GM12878 (cell line): ENCODE data around the gene ZNF239. TPM values are rescaled to one million over a fixed set of nuclear protein-coding genes. Genes with fewer than 3 reads are reported as not detected.

Experiments used
- ATAC-seq: fragments of 200-7000 bp; cut with Tn5 transposase; 3 replicates; pipeline ENCODE4 v1.9.1; 2020; ENCODE audit warnings: mild to moderate bottlenecking, moderate library complexity
- BruUV-seq: library from RNA; stranded (reverse); fragments of 400-500 nt; replicated peaks from 2 replicates; lab custom pipeline; 2021; lab: Mats Ljungman, UMichigan
- CTCF ChIA-PET: fragments of 300-600 bp; sonication (Branson Sonifier 250); formaldehyde crosslinking; extraction: SDS; loops from one replicate; lab custom pipeline; 2021; ENCODE audit warnings: inconsistent platforms; lab: Yijun Ruan, JAX
- POLR2A ChIA-PET: fragments of 350-600 bp; formaldehyde crosslinking; extraction: SDS; loops from one replicate; lab custom pipeline; 2021; ENCODE audit warnings: inconsistent platforms; lab: Charles Lee
- RAD21 ChIA-PET: fragments of 300-600 bp; sonication (Branson Sonifier 250); formaldehyde crosslinking; loops from one replicate; lab custom pipeline; 2023; ENCODE audit warnings: antibody characterized with exemption; ENCODE audit not compliant: unreplicated experiment; lab: Charles Lee
- SMC1A ChIA-PET: fragments of 300-600 bp; sonication (Branson Sonifier 250); formaldehyde crosslinking; loops from one replicate; lab custom pipeline; 2023; ENCODE audit not compliant: unreplicated experiment, uncharacterized antibody; lab: Charles Lee
- DNase-seq: peaks from one replicate; pipeline ENCODE4 v3.0.0-alpha.2; 2011; ENCODE audit warnings: low read depth, low spot score
- FAIRE-seq: peaks from 3 replicates; lab custom pipeline; 2011; peaks lifted over from hg19 to GRCh38; lab: Jason Lieb, UNC
- H2AFZ ChIP-seq: 2 replicates; pipeline ENCODE4 v1.6.0; 2011; ENCODE audit warnings: low read depth, low read length, control low read depth; ENCODE audit not compliant: control insufficient read depth
- H3K27ac ChIP-seq: 2 replicates; pipeline ENCODE4 v1.5.1; 2011; ENCODE audit warnings: control low read depth; ENCODE audit not compliant: control insufficient read depth, insufficient read depth
- H3K27me3 ChIP-seq, 2 experiments: replicated peaks in 1 of 2; 2 replicates each; pipeline versions ENCODE4 v1.6.0 to v1.6.1; 2011; ENCODE audit warnings: low read length in 1 of 2; ENCODE audit not compliant: control insufficient read depth in 2 of 2, insufficient read depth in 2 of 2
- H3K36me3 ChIP-seq, 2 experiments: 2 replicates each; pipeline ENCODE4 v1.5.1; 2011; ENCODE audit warnings: low read length in 1 of 2; ENCODE audit not compliant: control insufficient read depth in 2 of 2, insufficient read depth in 2 of 2
- H3K4me1 ChIP-seq: 2 replicates; pipeline ENCODE4 v1.6.1; 2011; ENCODE audit warnings: mild to moderate bottlenecking, low read length, moderate library complexity, mixed read lengths; ENCODE audit not compliant: control insufficient read depth, insufficient read depth
- H3K4me2 ChIP-seq: 2 replicates; pipeline ENCODE4 v1.6.0; 2011; ENCODE audit warnings: control low read depth; ENCODE audit not compliant: control insufficient read depth, insufficient read depth
- H3K4me3 ChIP-seq: fragments of 200-600 bp; sonication (generic); 2 replicates; pipeline ENCODE4 v1.5.1; 2016
- H3K79me2 ChIP-seq: 2 replicates; pipeline ENCODE4 v1.6.0; 2011; ENCODE audit warnings: low read length; ENCODE audit not compliant: control insufficient read depth, insufficient read depth
- H3K9ac ChIP-seq: 2 replicates; pipeline ENCODE4 v1.8.0; 2011; ENCODE audit warnings: low read length, control low read depth, mixed read lengths; ENCODE audit not compliant: control insufficient read depth, insufficient read depth
- H3K9me3 ChIP-seq: replicated peaks from 3 replicates; pipeline ENCODE4 v1.5.1; 2011; ENCODE audit warnings: mild to moderate bottlenecking, low read length; ENCODE audit not compliant: control insufficient read depth, insufficient read depth
- H4K20me1 ChIP-seq: 2 replicates; pipeline ENCODE4 v1.6.0; 2011; ENCODE audit not compliant: control insufficient read depth, insufficient read depth
- BCL11A ChIP-seq: IDR thresholded peaks from 2 replicates; pipeline ENCODE4 v1.6.1; 2011; ENCODE audit warnings: low read depth, low read length
- CBX5 ChIP-seq: sonication (generic); IDR thresholded peaks from 2 replicates; pipeline ENCODE4 v1.6.1; 2016; ENCODE audit warnings: low read depth, moderate library complexity, mild to moderate bottlenecking, inconsistent platforms
- MYC ChIP-seq: IDR thresholded peaks from 2 replicates; pipeline ENCODE4 v1.6.1; 2011; ENCODE audit warnings: mild to moderate bottlenecking, low read length, moderate library complexity, inconsistent platforms; ENCODE audit not compliant: insufficient read depth, insufficient replicate concordance, insufficient read length, severe bottlenecking
- ZNF217 ChIP-seq: fragments of 450-650 bp; IDR thresholded peaks from 2 replicates; pipeline ENCODE4 v1.6.1; 2017; ENCODE audit warnings: antibody characterized with exemption, mild to moderate bottlenecking
- ZNF274 ChIP-seq: IDR thresholded peaks from one replicate; pipeline ENCODE4 v1.8.0; 2011; ENCODE audit not compliant: insufficient read length, insufficient read depth
- ZZZ3 ChIP-seq: IDR thresholded peaks from 2 replicates; pipeline ENCODE4 v1.6.1; 2011; ENCODE audit warnings: low read depth; ENCODE audit not compliant: control insufficient read depth, insufficient read length
- WGBS: methylation state at CpG from one replicate; pipeline ENCODE4 v1.1.6; 2016; ENCODE audit warnings: low lambda C conversion rate; ENCODE audit not compliant: insufficient replicate concordance, insufficient coverage; ENCODE audit errors: missing lambda C conversion rate; 5-methylcytosine and 5-hydroxymethylcytosine counted together
- in situ Hi-C: fragments of 300-500 bp; cut with MboI; formaldehyde crosslinking; loops from 9 replicates; pipeline ENCODE4 v1.14.3; 2018; ENCODE audit warnings: mixed read lengths
- intact Hi-C: fragments of 100-400 bp; cut with micrococcal nuclease; formaldehyde crosslinking; loops from one replicate; pipeline ENCODE4 v1.14.2; 2022; ENCODE audit not compliant: unreplicated experiment
- polyA plus RNA-seq, 11 experiments: library from polyadenylated mRNA; depleted of rRNA in 4 of 11; unstranded in 6 of 11; stranded (reverse) in 5 of 11; fragments of >200 nt; fragmentation: Nextera tagmentation in 4 of 11; fragmentation: Illumina TruSeq in 1 of 11; extraction: Ambion mirVana in 4 of 11; extraction: Trizol in 1 of 11; gene quantifications; 1 replicate in 1 of 11; 2 replicates in 10 of 11; pipeline versions ENCODE4 v1.2.1 to v1.2.3, GENCODE V29; 2011 to 2016; ENCODE audit warnings: inconsistent platforms in 2 of 11, missing spikeins in 2 of 11, low read depth in 1 of 11
- total RNA-seq, 4 experiments: library from RNA; depleted of rRNA in 3 of 4; stranded (reverse); fragments of >200 nt in 3 of 4; fragmentation: Illumina TruSeq in 1 of 4; extraction: Trizol in 1 of 4; gene quantifications; 2 replicates each; pipeline versions ENCODE4 v1.2.1 to v1.2.3, GENCODE V29; 2013 to 2021
- TF ChIP-seq, protein P1 (sequence below): fragments of 450-650 bp; IDR thresholded peaks from 2 replicates; pipeline ENCODE4 v1.6.1; 2016; ENCODE audit warnings: mild to moderate bottlenecking, moderate library complexity, borderline replicate concordance

The ZNF239 gene
- total and polyA plus RNA-seq, 10 of the 15 experiments (the other 5 are each of a cell fraction or from before 2014, with no cell fraction given): 0.12 to 0.75 (median 0.43) TPM

DNA sequence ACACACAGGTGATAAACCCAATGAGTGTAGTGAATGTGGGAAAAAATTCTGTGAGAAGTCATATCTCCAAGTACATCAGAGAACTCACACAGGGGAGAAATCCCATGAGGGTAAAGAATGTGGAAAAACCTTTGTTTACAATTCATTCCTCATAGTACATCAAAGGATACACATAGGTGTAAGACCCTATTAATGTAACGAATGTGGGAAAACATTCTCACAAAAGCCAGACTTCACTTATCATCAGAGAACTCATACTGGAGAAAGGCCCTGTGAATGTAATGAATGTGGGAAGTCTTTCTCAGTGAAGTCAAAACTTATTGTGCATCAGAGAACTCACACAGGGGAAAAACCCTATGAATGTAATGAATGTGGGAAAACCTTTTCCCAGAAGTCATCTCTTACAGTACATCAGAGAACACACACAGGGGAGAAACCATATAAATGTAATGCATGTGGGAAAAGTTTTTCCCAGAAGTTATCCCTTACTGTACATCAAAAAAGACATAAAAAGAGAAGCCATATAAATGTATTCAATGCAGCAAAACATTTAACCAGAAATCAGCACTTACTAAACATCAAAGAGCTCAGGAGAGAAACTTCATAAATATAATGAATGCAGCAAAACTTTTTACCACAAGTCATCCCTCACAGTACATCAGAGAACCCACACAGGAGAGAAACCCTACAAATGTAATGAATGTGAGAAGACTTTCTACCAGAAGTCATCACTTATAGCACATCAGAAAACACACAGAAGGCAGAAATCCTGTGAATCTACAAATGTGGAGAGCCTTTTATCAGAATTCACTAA is 49.8 kb downstream of the ZNF239 start:
- CTCF ChIA-PET: no interaction called here
- TF ChIP-seq ZNF217: 0 out of 2 replicates have a peak, but pooled peaks have one; percentile 27
- no peak for TF ChIP-seq MYC
- no peak for TF ChIP-seq ZZZ3
- peak; percentile 97 for TF ChIP-seq ZNF274
- TF ChIP-seq BCL11A: no peak
- peak; percentile 96; the same call in 1 of the 2 replicates for TF ChIP-seq CBX5
- TF ChIP-seq, protein P1, sequence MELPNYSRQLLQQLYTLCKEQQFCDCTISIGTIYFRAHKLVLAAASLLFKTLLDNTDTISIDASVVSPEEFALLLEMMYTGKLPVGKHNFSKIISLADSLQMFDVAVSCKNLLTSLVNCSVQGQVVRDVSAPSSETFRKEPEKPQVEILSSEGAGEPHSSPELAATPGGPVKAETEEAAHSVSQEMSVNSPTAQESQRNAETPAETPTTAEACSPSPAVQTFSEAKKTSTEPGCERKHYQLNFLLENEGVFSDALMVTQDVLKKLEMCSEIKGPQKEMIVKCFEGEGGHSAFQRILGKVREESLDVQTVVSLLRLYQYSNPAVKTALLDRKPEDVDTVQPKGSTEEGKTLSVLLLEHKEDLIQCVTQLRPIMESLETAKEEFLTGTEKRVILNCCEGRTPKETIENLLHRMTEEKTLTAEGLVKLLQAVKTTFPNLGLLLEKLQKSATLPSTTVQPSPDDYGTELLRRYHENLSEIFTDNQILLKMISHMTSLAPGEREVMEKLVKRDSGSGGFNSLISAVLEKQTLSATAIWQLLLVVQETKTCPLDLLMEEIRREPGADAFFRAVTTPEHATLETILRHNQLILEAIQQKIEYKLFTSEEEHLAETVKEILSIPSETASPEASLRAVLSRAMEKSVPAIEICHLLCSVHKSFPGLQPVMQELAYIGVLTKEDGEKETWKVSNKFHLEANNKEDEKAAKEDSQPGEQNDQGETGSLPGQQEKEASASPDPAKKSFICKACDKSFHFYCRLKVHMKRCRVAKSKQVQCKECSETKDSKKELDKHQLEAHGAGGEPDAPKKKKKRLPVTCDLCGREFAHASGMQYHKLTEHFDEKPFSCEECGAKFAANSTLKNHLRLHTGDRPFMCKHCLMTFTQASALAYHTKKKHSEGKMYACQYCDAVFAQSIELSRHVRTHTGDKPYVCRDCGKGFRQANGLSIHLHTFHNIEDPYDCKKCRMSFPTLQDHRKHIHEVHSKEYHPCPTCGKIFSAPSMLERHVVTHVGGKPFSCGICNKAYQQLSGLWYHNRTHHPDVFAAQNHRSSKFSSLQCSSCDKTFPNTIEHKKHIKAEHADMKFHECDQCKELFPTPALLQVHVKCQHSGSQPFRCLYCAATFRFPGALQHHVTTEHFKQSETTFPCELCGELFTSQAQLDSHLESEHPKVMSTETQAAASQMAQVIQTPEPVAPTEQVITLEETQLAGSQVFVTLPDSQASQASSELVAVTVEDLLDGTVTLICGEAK: no peak
- TF ChIP-seq, all 136 proteins: peak for 3
- ATAC-seq (no peak), FAIRE-seq (peak; percentile 27), DNase-seq (no peak)
- 0% methylated on average over 1 of the region's 1 CpG for WGBS
- H3K4me2 ChIP-seq: no peak overlapping the region
- H3K36me3 ChIP-seq: no peaks in the 10 kb centered on the region
- no peak overlapping the region for H3K4me3 ChIP-seq
- POLR2A ChIA-PET: no interaction called here
- H3K79me2 ChIP-seq: no peaks in the 10 kb centered on the region
- no TSS peak for BruUV-seq
- H3K27ac ChIP-seq: no peak overlapping the region
- intact Hi-C loops: no loop called here
- no peaks in the 10 kb centered on the region for H3K4me1 ChIP-seq
- no peak overlapping the region for H3K9ac ChIP-seq
- SMC1A ChIA-PET: no interaction called here
- no peaks in the 10 kb centered on the region for H4K20me1 ChIP-seq
- peaks cover 10% of the 10 kb centered on the region; the same call in 2 of the 3 replicates for H3K9me3 ChIP-seq
- RAD21 ChIA-PET: no interaction called here
- no peaks in the 10 kb centered on the region for H3K27me3 ChIP-seq
- in situ Hi-C loops: no loop called here
- no peak overlapping the region for H2AFZ ChIP-seq

Other genes starting within 250 kb of the ZNF239 start
- gene FXYD4, start 203.0 kb downstream of the ZNF239 start, total RNA-seq (2014; rRNA removed): not detected in 2 replicates
- gene FXYD4, start 203.0 kb downstream of the ZNF239 start, total RNA-seq (2014; rRNA removed; fragmentation: Illumina TruSeq; extraction: Trizol): not detected in 2 replicates
- gene FXYD4, start 203.0 kb downstream of the ZNF239 start, total RNA-seq (2021): not detected in 2 replicates
- not detected in 2 replicates for gene FXYD4, start 203.0 kb downstream of the ZNF239 start, polyA plus RNA-seq (2011; rRNA removed)
- gene FXYD4, start 203.0 kb downstream of the ZNF239 start, polyA plus RNA-seq (2014; fragmentation: Illumina TruSeq; extraction: Trizol): not detected in 2 replicates
- gene FXYD4, start 203.0 kb downstream of the ZNF239 start, polyA plus RNA-seq (2014; fragmentation: Nextera tagmentation; extraction: Ambion mirVana): not detected
- gene FXYD4, start 203.0 kb downstream of the ZNF239 start, polyA plus RNA-seq (2014; rRNA removed): not detected in 2 replicates
- gene FXYD4, start 203.0 kb downstream of the ZNF239 start, polyA plus RNA-seq (2016; fragmentation: Nextera tagmentation; extraction: Ambion mirVana): not detected
- 291 and 315 TPM in 2 replicates for gene HNRNPF, start 165.4 kb downstream of the ZNF239 start, total RNA-seq (2014; rRNA removed)
- gene HNRNPF, start 165.4 kb downstream of the ZNF239 start, total RNA-seq (2014; rRNA removed; fragmentation: Illumina TruSeq; extraction: Trizol): 283 and 310 TPM in 2 replicates
- 372 and 373 TPM in 2 replicates for gene HNRNPF, start 165.4 kb downstream of the ZNF239 start, total RNA-seq (2021)
- gene HNRNPF, start 165.4 kb downstream of the ZNF239 start, polyA plus RNA-seq (2011; rRNA removed): 262 and 295 TPM in 2 replicates
- 228 and 321 TPM in 2 replicates for gene HNRNPF, start 165.4 kb downstream of the ZNF239 start, polyA plus RNA-seq (2014; fragmentation: Illumina TruSeq; extraction: Trizol)
- gene HNRNPF, start 165.4 kb downstream of the ZNF239 start, polyA plus RNA-seq (2014; fragmentation: Nextera tagmentation; extraction: Ambion mirVana): 100 to 1,000 TPM; 156 to 158 TPM
- 306 and 313 TPM in 2 replicates for gene HNRNPF, start 165.4 kb downstream of the ZNF239 start, polyA plus RNA-seq (2014; rRNA removed)
- 100 to 1,000 TPM; 274 to 282 TPM for gene HNRNPF, start 165.4 kb downstream of the ZNF239 start, polyA plus RNA-seq (2016; fragmentation: Nextera tagmentation; extraction: Ambion mirVana)
- 1.5 and 1.8 TPM in 2 replicates for gene ZNF487, start 137.5 kb downstream of the ZNF239 start, total RNA-seq (2014; rRNA removed)
- 1.6 and 2.0 TPM in 2 replicates for gene ZNF487, start 137.5 kb downstream of the ZNF239 start, total RNA-seq (2014; rRNA removed; fragmentation: Illumina TruSeq; extraction: Trizol)
- gene ZNF487, start 137.5 kb downstream of the ZNF239 start, total RNA-seq (2021): 0.74 and 1.1 TPM in 2 replicates
- gene ZNF487, start 137.5 kb downstream of the ZNF239 start, polyA plus RNA-seq (2011; rRNA removed): 0.98 and 1.0 TPM in 2 replicates
- 2.1 and 5.3 TPM in 2 replicates for gene ZNF487, start 137.5 kb downstream of the ZNF239 start, polyA plus RNA-seq (2014; fragmentation: Illumina TruSeq; extraction: Trizol)
- gene ZNF487, start 137.5 kb downstream of the ZNF239 start, polyA plus RNA-seq (2014; fragmentation: Nextera tagmentation; extraction: Ambion mirVana): 1 to 10 TPM in 1 of 2 experiments, under 1 TPM in 1; 0.77 to 1.3 TPM
- gene ZNF487, start 137.5 kb downstream of the ZNF239 start, polyA plus RNA-seq (2014; rRNA removed): 0.72 and 1.4 TPM in 2 replicates
- 1 to 10 TPM in 1 of 2 experiments, under 1 TPM in 1; 0.89 to 1.0 TPM for gene ZNF487, start 137.5 kb downstream of the ZNF239 start, polyA plus RNA-seq (2016; fragmentation: Nextera tagmentation; extraction: Ambion mirVana)
- 4.3 and 4.6 TPM in 2 replicates for gene ZNF485, start 31.8 kb upstream of the ZNF239 start, total RNA-seq (2014; rRNA removed)
- gene ZNF485, start 31.8 kb upstream of the ZNF239 start, total RNA-seq (2014; rRNA removed; fragmentation: Illumina TruSeq; extraction: Trizol): 7.5 and 7.6 TPM in 2 replicates
- gene ZNF485, start 31.8 kb upstream of the ZNF239 start, total RNA-seq (2021): 4.1 and 5.4 TPM in 2 replicates
- gene ZNF485, start 31.8 kb upstream of the ZNF239 start, polyA plus RNA-seq (2011; rRNA removed): 7.2 and 9.8 TPM in 2 replicates
- 5.2 and 5.7 TPM in 2 replicates for gene ZNF485, start 31.8 kb upstream of the ZNF239 start, polyA plus RNA-seq (2014; fragmentation: Illumina TruSeq; extraction: Trizol)
- 1 to 10 TPM; 4.2 TPM for gene ZNF485, start 31.8 kb upstream of the ZNF239 start, polyA plus RNA-seq (2014; fragmentation: Nextera tagmentation; extraction: Ambion mirVana)
- 4.4 and 4.8 TPM in 2 replicates for gene ZNF485, start 31.8 kb upstream of the ZNF239 start, polyA plus RNA-seq (2014; rRNA removed)
- 1 to 10 TPM; 3.2 to 5.7 TPM for gene ZNF485, start 31.8 kb upstream of the ZNF239 start, polyA plus RNA-seq (2016; fragmentation: Nextera tagmentation; extraction: Ambion mirVana)
- 2.7 and 2.8 TPM in 2 replicates for gene ZNF32, start 74.3 kb upstream of the ZNF239 start, total RNA-seq (2014; rRNA removed)
- 2.7 and 3.4 TPM in 2 replicates for gene ZNF32, start 74.3 kb upstream of the ZNF239 start, total RNA-seq (2014; rRNA removed; fragmentation: Illumina TruSeq; extraction: Trizol)
- 2.8 and 4.0 TPM in 2 replicates for gene ZNF32, start 74.3 kb upstream of the ZNF239 start, total RNA-seq (2021)
- gene ZNF32, start 74.3 kb upstream of the ZNF239 start, polyA plus RNA-seq (2011; rRNA removed): 23.0 and 27.0 TPM in 2 replicates
- 4.2 TPM in 2 replicates for gene ZNF32, start 74.3 kb upstream of the ZNF239 start, polyA plus RNA-seq (2014; fragmentation: Illumina TruSeq; extraction: Trizol)
- 1 to 10 TPM; 2.6 to 3.3 TPM for gene ZNF32, start 74.3 kb upstream of the ZNF239 start, polyA plus RNA-seq (2014; fragmentation: Nextera tagmentation; extraction: Ambion mirVana)
- gene ZNF32, start 74.3 kb upstream of the ZNF239 start, polyA plus RNA-seq (2014; rRNA removed): 1.9 and 3.2 TPM in 2 replicates
- gene ZNF32, start 74.3 kb upstream of the ZNF239 start, polyA plus RNA-seq (2016; fragmentation: Nextera tagmentation; extraction: Ambion mirVana): 1 to 10 TPM; 3.4 to 4.7 TPM